Sigmoid colon (tissue), 4 donors: Measurements from ENCODE around the gene TSACC.
"Not testable (repeated sequence)": the region's sequence is repeated elsewhere in the genome, so short reads cannot be mapped to it uniquely, and the experiment has no call there.

Source experiments
- POLR2AphosphoS5 ChIP-seq, 4 donors: sonication (generic); formaldehyde crosslinking; IDR thresholded peaks; one replicate each; pipeline ENCODE4 v1.6.1; 2017; ENCODE audit warnings: antibody characterized with exemption in 4 of 4
- TF ChIP-seq, protein P1 (sequence below), 4 experiments: fragments of 450-650 bp in 3 of 4; fragments of 200-600 bp in 1 of 4; IDR thresholded peaks; one replicate each; pipeline ENCODE4 v1.5.1; 2016 to 2019; ENCODE audit warnings: antibody characterized with exemption in 4 of 4, mild to moderate bottlenecking in 3 of 4, moderate library complexity in 2 of 4

DNA sequence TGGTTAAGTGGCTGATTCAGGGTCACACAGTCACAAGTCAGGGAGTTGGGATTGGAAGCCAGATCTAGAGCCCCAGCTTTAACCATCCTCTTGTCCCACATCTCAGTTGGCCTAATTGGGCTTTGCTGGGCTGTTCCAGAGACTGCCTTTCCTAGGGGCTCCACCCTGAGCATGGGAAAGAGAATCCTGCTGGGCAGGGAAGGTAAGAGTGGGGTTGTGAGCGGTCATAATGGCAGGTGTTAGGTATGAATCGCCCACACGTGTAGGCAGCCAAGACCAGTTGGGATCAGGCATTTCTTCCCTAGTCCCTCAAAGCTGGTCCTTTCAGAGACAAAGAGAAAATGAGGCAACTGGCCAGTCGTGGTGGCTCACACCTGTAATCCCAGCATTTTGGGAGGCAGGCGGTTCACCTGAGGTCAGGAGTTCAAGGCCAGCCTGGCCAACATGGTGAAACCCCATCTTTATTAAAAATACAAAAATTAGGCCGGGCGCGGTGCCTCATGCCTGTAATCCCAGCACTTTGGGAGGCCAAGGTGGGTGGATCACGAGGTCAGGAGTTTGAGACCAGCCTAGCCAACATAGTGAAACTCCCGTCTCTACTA, 31.5 kb downstream of the TSACC start:
- TF ChIP-seq, protein P1, sequence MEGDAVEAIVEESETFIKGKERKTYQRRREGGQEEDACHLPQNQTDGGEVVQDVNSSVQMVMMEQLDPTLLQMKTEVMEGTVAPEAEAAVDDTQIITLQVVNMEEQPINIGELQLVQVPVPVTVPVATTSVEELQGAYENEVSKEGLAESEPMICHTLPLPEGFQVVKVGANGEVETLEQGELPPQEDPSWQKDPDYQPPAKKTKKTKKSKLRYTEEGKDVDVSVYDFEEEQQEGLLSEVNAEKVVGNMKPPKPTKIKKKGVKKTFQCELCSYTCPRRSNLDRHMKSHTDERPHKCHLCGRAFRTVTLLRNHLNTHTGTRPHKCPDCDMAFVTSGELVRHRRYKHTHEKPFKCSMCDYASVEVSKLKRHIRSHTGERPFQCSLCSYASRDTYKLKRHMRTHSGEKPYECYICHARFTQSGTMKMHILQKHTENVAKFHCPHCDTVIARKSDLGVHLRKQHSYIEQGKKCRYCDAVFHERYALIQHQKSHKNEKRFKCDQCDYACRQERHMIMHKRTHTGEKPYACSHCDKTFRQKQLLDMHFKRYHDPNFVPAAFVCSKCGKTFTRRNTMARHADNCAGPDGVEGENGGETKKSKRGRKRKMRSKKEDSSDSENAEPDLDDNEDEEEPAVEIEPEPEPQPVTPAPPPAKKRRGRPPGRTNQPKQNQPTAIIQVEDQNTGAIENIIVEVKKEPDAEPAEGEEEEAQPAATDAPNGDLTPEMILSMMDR (IDR thresholded peaks at IDR 0.05) = not testable (repeated sequence)
- not testable (repeated sequence) for TF ChIP-seq POLR2AphosphoS5 (IDR thresholded peaks at IDR 0.05)
